EH (cell line): Measurements from ENCODE around the gene PCLO.

Source experiments
- DNase-seq: peaks from one replicate; pipeline ENCODE4 v3.0.0-alpha.2; 2015; ENCODE audit warnings: low read depth

The PCLO gene

GRCh38 chr7:83053965-83054364, 108.7 kb downstream of the PCLO start:
- no peak for DNase-seq

- DNase-seq: no peak
Measured at GRCh38 chr7:83040484-83040883, 122.2 kb downstream of the PCLO start.

DNA sequence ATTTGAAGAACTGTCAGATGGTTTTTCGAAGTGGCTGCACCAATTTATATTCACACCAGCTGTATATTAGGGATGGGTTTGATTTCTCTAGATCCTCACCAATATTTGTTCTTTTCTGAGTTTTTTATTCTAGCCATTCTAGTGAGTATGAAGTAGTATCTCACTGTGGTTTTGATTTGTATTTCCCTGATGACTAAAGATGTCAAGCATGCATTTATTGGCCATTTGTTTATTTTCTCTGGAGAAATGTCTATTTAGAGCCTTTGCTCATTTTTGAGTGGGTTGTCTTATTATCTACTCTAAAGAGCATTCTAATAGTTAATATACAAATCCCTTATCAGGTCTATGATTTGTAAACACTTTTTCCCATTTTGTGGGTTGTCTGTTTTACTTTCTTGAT, 123.9 kb downstream of the PCLO start:
- peak; percentile 12 for DNase-seq

- no peak for DNase-seq
Measured at GRCh38 chr7:83036721-83037380, 125.8 kb downstream of the PCLO start.

DNA sequence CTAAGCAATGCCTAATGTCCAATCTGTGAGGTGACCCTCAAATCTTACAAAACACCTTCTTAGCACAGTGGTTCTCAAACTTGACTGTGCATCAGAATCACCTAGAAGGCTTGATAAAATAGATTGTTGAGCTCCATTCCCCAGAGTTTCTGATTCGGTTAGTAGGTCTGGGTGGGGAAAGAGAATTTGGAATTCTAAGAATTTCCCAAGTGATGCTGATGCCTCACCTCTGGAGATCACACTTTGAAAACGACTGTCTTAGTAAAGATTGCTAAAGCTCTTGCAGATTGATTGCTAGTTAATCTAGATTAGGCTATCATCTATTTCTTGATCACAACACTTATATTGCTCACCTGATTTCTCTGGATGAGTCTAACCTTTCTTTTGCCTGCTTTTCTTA, 126.6 kb downstream of the PCLO start:
- DNase-seq: no peak

- no peak for DNase-seq
Measured at GRCh38 chr7:83032195-83032594, 130.5 kb downstream of the PCLO start.

DNA sequence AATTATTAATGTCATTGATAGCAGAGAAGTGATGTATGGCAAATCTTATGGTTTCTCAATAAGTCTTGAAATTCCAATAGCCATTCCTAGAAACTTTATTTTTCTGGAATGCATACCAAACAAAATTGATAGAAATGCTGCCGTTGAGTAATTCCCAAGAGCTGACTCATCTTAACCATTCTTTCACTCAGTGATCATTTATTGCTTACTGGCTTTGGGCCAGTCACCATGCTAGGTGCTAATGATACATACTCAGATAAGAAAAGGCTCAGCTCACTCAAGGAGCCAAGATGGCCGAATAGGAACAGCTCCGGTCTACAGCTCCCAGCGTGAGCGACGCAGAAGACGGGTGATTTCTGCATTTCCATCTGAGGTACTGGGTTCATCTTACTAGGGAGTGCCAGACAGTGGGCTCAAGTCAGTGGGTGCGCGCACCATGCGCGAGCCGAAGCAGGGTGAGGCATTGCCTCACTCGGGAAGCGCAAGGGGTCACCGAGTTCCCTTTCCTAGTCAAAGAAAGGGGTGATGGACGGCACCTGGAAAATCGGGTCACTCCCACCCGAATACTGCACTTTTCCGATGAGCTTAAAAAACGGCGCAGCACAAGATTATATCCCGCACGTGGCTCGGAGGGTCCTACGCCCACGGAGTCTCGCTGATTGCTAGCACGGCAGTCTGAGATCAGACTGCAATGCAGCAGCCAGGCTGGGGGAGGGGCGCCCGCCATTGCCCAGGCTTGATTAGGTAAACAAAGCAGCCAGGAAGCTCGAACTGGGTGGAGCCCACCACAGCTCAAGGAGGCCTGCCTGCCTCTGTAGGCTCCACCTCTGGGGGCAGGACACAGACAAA, 138.6 kb downstream of the PCLO start:
- DNase-seq: peak; percentile 7

DNA sequence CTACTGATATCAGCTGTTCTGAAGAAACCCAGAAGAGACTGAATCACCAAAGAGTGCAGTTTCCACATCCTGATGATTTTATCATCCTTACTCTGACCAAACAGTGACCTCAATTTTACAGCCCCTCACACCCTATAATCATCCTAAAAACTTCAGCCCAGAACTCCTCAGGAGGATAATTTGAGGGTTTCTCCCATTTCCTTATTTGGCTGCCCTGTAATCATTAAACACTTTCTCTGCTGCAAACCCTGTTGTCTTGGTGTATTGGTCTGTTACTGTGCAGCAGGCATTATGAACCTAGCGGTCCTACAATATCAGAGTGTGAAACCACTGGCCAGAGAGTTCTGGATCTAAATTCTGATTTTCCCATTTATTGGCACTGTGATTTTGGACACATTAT, 141.7 kb downstream of the PCLO start:
- no peak for DNase-seq

DNA sequence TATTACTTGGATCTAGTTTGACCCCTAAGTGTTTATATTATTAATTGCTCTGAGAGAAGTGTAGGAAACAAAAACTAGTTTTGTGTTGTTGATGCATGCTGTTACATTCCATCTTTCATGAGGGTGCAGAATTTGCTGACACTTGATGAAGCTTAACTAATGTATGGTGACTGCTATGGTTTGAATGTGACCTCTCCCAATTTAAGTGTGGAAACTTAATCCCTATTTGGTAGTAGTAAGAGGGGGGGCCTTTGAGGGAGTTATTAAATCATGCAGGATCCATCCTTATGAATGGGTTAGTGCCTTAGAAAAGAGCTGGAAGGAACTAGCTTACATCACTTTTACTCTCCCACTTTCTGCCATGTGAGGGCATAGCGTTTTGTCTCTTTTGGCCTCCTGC, 142.5 kb downstream of the PCLO start:
- no peak for DNase-seq

DNA sequence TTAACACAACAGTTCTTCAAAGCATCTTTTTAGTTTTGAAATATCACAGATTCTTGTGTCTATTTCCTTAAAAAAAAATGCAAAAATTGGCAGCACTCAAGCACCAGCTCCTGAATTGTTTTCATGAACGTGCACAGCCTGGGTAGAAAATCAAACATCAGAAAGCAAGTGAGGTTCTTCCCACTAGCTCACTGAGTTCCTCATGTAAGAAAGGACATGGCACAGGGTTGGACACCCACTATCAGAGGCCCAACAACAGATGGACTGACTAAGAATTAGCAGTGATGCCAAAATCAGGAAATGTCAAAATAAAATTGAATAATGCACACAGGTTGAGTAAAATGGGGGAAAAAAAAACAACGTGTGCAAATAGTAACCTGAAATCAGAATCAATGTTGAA, 146.8 kb downstream of the PCLO start:
- DNase-seq: no peak

DNA sequence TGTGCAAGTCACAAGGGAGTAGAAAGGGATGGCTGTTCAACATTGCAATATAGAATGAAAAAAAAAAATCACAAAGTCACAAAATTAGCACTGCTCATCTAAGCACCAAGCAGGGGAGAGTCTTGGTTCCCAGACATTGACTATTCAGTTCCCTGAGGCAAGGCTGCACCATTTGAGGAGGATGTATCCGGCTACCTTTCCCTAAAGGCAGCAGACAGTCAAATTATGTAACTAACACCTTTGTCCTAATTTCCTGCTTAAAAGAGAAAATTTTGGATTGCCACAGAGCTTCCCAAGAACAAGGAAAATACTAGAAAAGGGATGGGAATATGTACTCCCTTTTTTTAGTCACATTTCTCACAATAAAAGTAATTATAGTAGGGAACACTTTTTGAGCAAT, 148.1 kb downstream of the PCLO start:
- DNase-seq: no peak

DNA sequence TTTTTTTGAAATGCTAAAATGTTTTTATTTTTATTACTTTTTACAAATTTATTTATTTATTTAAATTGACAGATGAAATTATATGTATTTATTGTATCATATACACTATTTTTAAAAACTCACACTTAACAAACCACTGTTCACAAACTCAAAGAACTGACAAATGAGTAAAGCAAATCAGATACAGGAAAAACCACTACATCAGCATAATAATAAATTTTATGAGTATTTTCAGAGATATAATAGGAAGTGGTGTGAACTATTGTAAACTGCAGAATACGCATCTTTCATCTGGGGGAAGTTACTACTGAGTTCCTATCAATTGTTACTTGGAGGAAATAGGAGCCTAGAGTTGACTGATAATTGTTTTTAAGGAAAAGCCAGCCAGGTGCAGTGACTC, 150.7 kb downstream of the PCLO start:
- DNase-seq: no peak

DNA sequence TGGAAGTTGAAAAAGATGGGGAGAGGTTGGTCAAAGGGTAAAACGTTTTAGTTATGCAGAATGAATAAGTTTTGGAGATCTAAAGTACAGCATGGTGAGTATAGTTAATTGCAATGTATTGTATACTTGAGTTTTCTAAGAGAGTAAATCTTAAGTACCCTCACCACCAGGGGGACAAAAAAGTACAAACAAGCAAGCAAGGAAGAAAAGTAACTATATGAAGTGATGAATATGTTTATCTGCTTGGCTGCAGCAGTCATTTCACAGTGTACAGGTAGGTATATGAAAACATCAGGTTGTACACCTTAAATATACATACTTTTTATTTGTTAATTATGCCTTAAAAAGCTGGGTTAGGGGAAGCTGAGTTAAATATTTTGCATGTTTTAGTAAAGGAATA, 157.3 kb downstream of the PCLO start:
- DNase-seq: no peak

- DNase-seq: no peak
Measured at GRCh38 chr7:83001362-83002040, 161.2 kb downstream of the PCLO start.

- DNase-seq: no peak
Measured at GRCh38 chr7:82998436-82998835, 164.2 kb downstream of the PCLO start.

DNA sequence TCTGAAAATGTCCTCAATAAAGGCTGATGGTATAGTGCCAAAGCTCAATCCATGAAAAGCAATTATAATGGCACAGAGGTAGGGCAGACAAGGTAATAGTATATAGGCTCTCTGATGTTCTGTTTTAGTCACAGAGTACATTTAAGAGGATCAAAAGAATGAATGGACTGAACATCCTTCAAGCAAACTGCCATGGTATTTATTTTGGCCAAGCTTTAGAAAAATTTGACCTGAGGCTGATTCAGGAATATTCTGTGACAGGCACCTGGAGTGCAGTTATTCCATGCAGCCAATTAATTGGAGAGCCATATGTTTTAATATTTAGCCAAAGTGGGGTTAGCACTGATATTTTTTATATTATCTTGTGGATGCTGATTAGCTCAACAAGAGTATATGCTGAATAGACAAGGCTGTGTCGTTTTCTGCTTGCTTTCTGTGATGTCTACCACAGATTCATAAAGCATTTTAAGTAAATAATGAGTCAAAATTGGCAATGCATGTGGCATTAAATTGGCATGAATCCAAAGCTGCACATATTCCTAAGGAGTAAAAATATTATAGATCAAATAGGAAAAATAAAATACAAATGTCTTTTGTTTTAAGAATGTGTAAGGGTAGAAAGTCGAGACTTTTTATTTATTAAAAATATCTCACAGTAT, 177.4 kb downstream of the PCLO start:
- DNase-seq: no peak

DNA sequence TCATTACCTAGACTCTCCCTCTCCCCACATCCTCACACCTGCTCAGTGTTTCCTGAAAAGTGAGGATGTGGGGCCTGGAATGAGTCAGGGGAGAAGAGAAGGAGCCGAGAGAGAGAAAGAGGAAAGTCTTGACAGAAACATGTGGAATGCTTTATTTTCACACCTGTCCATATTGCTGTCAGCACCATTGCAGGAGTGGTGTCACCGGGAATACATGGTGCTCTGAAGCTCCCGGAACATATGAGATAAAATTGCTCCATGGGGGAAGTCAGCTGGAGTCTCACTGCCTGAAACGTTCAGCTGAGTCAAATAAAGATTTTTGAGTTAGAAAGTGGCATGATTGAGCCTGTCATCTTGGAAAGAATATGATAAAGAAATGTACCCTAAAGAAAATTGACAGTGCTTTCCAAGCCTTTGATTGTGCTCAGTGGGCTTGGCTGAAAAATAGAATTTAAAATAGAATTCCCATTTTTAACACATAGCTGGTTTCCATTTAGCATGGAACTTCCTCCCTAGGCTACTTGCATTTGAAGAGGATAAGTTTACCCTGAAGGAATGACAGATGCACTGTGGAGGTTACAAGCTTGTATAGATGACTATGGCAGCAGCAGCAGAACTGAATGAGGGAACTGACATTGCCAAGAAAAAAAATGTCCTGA, 182.4 kb downstream of the PCLO start:
- no peak for DNase-seq

- DNase-seq: no peak
Measured at GRCh38 chr7:82975811-82976468, 186.7 kb downstream of the PCLO start.

- DNase-seq: no peak
Measured at GRCh38 chr7:82972135-82972534, 190.5 kb downstream of the PCLO start.

DNA sequence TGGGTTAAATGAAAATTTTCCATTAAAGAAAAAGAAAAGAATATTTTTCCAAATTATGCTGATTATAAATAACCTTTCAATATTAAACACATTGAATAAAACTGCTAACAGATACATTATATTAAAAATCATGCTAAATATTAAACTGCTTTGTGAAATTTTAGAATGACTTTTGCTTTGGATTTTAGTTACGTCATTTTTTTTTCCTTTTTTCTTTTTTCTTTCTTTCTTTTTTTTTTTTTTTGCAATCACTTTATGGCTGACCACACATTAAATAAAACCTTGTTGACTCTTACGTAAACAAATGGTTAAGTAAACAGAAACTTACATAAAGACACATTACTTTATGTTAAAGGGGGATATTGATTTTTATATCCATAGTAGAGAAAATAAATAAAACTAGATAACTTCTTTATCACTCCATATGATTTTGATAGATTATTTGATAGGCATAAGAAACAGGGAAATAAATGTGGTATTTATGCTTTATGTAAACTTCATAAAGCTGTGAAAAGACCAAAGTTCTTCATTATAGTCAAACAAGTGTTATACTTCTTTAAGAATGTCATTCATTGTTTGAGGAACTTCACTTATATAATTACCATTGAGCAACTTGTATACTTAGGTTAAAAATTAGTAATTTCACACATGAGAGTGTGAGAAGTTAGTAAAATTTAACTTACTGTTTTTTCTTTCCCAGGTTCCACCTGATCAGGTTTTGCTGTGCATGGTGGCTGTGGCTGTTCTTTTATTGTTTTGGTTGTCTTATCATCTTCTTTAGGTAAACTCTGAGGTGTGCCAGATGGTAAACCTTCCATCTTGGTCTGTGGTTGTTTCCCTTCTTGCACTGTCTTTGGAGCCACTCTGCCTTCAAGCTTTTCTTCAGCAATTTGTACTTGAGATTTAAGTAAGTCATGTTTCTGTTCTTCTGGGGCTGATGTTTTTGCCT, 197.3 kb downstream of the PCLO start:
- DNase-seq: no peak
